TTC549 (cell line): Measurements from ENCODE around the gene ZBTB40.

Experiments
- FAIRE-seq: peaks from 2 replicates; lab custom pipeline; 2012; peaks lifted over from hg19 to GRCh38; lab: Jason Lieb, UNC

Gene ZBTB40

DNA sequence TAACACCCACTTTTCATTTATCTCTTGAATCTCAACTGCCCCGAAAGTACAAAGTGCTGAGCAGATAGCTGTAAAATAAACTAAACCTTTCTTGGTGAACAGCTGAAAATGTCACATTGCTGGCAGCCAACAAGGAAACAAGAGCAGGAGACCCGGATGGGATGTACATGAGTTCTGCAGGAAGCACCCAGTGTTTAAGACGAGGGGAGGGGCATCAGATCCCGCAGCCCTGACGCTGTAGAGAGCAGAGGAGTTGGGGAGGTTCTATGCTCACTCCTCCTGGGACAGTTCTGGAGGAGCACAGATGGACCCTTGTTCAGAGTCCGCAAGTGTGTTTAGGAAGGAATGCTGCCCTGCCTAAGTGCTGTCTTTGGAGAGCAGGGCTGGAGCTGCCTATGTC, 79.6 kb downstream of the ZBTB40 start:
- FAIRE-seq, result no peak

GRCh38 chr1:22533244-22533895, 81.7 kb downstream of the ZBTB40 start:
- no peak for FAIRE-seq

GRCh38 chr1:22534951-22535350, 83.3 kb downstream of the ZBTB40 start:
- no peak for FAIRE-seq

DNA sequence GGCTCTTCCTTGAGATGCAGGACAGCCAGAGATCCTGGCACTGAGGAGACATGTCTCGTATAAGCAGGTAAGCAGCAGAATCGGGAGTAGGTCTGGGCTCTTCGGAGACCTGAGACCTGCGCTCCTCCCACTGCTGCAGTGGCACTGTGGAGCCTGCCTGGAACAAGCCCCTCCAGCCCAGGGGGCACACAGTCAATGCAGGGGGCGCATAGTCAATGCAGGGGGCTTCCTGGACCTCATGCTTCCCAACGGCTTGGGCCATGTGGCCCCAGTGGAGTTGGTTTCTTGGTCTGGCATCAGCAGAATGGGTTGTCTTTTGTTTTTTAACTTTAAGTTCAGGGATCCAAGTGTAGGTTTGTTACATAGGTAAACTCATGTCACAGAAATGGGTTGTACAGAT, 83.7 kb downstream of the ZBTB40 start:
- no peak for FAIRE-seq

DNA sequence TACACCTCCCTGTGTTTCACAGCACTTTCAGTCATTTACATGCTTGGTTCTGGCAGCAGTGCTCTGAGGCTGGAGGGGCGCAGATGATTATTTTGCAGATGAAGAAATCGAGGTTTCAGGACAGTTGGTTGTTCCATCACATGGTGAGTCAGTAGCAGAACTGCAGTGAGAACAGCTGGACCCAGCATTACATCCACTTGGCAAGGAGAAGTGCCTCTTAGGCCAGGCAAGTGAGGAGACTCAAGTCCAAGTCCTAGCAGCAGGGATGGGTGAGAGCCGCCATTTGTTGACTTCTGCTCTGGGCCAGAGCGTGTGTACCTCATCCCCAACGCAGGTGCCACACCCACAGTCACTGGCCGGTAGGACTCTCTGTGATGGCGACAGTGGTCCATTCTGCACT, 84.9 kb downstream of the ZBTB40 start:
- FAIRE-seq, result no peak

- FAIRE-seq, result no peak
Observed at GRCh38 chr1:22537441-22538139, 85.9 kb downstream of the ZBTB40 start.

GRCh38 chr1:22539510-22540118, 88.0 kb downstream of the ZBTB40 start:
- FAIRE-seq, result no peak

- FAIRE-seq, result no peak
Observed at GRCh38 chr1:22540337-22540736, 88.7 kb downstream of the ZBTB40 start.

- FAIRE-seq, result no peak
Observed at GRCh38 chr1:22542886-22543285, 91.2 kb downstream of the ZBTB40 start.

DNA sequence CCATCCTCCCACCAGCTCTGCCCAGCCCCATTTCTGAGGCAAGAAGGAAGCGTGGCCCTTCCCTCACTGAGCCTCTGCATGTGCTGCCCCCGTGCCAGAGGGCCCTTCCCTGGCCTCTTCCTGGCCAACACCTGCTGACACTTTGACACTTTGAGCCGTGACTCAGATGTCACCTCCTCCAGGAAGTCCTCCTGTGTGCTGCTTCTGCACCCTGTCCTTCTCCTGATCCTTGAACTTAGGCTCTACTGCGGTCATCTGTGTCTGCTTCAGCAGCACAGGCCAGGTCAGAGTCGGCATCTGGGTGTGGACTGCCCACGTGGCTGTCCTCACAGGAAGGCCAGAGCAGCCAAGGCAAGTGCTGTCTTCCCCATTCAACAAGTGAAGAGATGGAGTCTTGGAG, 92.0 kb downstream of the ZBTB40 start:
- no peak for FAIRE-seq

GRCh38 chr1:22544606-22545005, 93.0 kb downstream of the ZBTB40 start:
- no peak for FAIRE-seq

DNA sequence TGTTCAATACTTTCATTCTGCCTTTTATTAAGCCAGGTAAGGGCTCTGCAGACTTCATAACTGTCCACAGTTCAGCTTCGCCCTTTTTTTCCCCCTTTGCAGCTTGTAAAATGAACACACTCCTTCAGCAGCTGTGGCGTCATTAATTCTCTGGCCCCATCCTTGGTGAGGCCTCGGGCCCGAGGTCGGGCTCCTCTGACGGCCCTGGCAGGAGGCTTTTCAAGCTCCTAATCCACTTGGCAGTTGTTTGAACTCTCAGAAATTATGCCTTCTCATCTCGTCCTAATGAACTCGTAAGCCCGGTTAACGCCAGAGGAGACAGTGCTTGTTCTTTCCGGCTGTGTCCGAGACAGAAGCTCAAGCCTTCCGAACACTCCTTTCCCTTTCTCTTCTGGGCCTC, 93.5 kb downstream of the ZBTB40 start:
- no peak for FAIRE-seq

DNA sequence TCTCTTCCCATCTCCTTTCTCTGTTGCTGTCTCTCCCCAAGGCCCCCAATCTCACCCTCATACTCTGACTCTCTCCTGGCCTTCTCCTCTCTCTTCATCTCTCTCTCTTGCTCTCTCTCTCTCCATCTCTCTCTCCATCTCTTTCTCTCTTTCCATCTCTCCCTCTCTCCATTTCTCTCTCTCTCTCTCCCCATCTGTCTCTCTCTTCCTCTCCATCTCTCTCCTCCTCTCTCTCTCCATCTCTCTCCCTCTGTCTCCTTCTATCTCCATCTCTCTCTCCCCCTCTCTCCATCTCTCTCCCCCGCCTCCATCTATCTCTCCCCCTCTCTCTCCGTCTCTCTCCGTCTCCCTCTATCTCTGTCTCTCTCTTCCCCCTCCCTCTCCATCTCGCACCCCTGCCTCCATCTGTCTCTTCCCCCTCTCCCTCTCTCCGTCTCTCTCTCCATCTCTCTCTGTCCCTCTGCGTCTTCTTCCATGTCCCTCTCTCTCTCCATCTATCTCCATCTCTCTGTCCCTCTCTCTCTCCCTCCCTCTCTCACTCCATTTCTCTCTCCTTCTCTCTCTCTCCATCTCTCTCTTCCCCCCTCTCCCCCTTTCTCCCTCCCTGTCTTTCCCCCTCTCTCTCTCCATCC, 95.7 kb downstream of the ZBTB40 start:
- no peak for FAIRE-seq

DNA sequence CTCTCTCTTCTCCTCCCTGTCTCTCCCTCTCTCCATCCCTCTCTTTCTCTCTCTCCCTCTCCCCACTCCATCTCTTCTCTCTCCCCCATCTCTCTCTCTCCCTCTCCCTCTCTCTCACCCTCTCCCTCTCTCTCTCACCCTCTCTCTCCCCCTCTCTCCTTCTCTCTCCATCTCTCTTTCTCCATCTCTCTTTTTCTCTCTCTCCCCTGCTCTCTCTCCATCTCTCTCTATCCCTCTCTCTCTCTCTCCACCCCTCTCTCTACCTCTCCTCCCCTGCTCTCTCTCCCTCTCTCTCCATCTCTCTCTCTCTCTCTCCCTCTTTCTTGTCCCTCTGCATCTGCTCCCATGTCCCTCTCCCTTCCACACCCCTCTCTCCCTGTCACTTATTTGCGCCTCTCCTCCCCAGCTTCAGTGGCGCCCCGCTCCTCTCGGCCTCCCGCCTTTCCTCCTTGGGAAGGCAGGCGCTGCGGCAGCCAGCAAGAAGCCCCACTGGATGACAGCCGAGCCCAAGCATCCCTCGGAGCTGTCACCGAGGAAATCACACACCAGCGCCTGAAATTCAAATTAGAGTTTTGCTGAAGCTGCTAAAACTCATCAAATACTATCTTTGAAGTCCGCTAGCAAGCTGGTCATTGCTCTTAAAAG, 96.3 kb downstream of the ZBTB40 start:
- FAIRE-seq, result no peak

DNA sequence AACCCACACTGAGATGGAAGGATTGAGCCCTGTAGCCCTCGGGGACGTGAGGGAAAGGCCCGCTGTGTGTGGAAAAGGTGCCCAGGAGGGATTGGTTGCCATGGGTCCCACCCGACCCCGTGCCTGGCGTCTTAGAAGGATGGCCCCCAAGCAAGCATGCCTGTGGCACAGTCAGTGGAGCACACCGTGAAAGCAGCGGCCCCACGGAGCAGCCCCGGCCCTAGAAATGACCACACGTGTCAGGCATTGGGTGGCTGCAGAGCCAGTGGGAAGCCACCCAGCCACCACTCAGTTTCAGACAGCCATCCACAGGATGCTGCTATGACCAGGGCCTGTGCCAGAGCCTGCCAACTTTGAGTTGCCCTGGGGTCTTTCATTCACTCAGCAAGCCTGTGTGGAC, 98.4 kb downstream of the ZBTB40 start:
- FAIRE-seq, result no peak

DNA sequence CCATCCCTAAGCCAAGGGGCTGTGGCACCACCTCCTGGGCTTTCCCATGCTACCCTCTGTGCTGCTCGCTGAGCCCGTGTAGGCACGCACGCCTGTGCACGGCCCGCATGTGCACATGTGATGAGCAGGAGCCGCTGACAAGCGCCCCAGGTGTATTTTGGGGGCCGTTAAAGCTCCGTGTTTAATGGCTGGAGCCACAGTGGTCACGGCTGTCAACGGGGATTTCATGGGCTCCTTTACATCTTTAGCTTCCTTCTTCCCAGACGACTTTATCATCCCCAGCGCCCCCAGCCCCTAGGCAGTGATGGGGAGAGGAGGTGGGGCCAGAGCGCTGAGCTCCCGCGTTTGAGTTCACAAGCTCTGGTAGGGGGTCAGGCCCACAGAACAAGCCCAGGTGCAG, 99.9 kb downstream of the ZBTB40 start:
- no peak for FAIRE-seq

DNA sequence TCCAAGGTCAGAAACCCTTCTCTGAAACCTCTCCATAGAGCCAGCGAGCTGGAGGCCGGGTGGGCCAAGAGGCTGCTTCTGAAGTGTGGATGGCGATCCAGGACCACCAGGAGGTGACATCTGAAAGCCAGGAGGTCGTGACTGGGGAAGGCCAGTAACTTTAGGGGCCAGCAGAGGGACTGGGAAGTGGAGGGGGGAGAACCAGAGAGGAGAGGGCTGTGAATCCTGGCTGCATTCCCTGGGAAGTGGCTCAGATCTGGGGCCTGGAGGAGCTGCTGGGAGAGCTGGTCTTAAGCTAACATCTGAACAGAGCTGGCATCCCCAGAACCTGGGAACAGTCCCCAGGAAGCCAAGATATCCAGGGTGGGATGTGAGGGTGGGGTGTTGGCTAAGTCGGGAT, 100.4 kb downstream of the ZBTB40 start:
- no peak for FAIRE-seq

DNA sequence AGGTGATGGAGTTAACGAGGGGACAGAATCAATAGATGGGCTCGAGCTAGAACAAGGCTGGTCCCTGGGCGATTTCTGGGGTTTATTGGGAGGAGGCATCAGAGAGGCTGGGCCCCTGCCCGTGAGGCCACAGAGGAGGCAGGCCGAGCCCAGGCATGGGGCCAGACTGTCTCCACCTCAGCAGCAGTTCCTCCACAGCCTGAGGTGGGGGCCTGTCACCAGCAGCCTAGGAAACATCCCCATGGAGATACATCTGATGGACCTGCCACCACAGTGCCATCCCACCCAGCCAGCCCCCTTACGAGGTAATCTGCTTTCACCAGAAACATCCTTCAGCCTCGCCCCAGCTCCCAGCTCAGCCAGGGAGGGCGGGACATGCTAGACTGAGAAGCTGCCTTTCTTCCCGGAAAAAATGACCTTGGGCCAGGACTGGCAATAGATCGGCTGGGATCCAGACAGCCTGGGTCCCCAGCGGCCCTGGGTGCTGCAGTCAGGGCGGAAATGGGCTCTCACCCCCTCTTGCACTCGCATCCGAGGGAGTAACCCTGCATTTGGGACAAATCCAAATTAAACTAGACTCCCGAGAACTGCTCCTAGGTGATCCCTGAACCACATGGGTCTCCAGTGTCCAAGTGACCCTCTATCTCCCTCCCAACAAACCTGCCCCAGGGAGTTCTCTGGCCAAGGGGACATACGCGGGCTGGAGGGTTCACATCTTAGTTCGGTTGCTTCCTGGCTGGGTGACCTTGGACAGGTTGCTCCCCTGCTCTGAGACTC, 101.6 kb downstream of the ZBTB40 start:
- no peak for FAIRE-seq

DNA sequence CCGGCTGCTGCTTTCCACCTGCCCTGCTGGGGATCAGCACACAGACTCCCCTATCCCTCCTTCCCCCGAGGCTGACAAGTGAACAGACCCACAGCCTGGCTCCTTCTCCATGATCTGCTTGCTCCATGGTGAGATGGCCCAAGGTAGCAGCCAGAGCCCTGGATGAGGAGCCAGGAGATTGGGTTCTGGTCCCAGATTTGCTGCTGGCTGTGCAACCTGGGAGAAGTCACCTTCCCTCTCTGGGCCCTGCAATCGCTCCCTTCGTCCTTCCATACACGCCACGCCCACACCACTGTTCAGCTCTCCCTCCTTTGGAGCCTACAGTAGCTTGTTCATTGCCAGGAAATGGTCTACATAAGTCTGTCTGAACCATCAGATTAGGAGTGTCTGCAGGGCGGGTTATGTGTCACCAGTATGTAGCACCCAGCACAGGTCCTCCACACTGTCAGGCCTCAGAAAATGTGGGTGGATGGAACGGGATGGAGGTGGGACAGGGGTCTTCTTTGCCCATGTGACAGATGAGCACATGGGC, 102.4 kb downstream of the ZBTB40 start:
- no peak for FAIRE-seq

DNA sequence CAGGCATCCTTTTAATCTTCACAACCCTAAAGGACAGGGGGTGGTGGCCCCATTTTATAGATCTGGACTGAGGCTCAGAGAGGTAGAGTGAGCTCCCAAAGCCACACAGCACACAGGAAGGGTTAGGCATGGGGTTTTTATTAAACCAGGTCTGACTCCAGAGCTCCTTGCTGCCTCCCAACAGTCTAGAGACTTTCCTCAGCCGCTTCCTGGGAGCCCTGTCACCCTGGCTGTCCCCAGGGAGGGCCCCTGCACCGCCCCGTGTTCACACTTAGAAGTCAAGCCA, 103.7 kb downstream of the ZBTB40 start:
- FAIRE-seq, result no peak

GRCh38 chr1:22556391-22557104, 104.9 kb downstream of the ZBTB40 start:
- no peak for FAIRE-seq
